ENCODE results near the gene HOXA11.

Gene HOXA11

GRCh38 chr7:27176524-27176845 lies 8.5 kb downstream of the HOXA11 start:
- TF ChIP-seq POLR2A (IDR thresholded peaks at IDR 0.05; ENCODE audit: low read length) (no peak), GATA1 (IDR thresholded peaks at IDR 0.05; ENCODE audit: low read depth, low read length) (no peak)

GRCh38 chr7:27175626-27176523 lies 9.2 kb downstream of the HOXA11 start:
- no peak for DNase-seq

More at GRCh38 chr7:27176524-27176845, 8.5 kb downstream of the HOXA11 start:
- no peak for DNase-seq

DNA sequence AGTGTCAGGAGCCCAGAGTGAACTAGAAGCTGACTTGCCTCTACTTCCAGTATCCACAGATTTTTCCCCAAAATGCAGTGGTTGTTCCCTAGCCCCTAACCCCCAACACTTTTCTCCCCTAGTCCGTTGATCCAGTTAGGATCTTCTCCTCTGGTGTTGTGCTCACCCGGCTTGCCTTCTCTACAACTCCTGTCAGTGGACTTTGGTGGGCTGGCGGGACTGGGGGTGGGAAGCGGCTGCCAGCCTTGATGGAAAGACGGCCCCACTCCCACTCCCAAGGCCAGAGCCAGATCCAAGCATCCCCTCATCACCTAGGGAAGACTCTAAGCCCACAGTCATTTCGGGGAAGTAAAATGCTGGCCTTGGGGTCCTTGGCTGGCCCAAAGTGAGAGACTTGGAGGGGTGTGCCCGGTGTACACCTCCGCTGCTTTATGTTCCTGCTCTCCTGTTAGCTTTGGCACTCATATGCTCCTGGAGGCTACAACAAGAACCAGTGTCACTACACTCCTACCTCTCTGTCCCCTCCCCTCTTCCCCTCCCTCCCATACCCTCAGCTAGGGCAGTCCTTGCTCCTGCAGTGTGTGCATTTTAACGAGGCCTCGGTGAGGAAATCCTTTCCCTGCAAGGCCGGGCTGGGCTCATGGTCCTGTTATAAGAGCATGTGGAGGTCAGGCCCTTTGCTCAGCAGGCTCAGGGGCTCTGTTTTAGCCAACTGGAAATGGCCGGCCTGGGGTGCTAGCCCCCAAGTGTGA lies 10.0 kb downstream of the HOXA11 start:
- TF ChIP-seq GATA1 (IDR thresholded peaks at IDR 0.05; ENCODE audit: low read depth, low read length) (no peak), POLR2A (IDR thresholded peaks at IDR 0.05; ENCODE audit: low read length) (no peak)
- DNase-seq: no peak

More at GRCh38 chr7:27175626-27176523, 9.2 kb downstream of the HOXA11 start:
- TF ChIP-seq POLR2A (IDR thresholded peaks at IDR 0.05; ENCODE audit: low read length): no peak
- TF ChIP-seq GATA1 (IDR thresholded peaks at IDR 0.05; ENCODE audit: low read depth, low read length): no peak

DNA sequence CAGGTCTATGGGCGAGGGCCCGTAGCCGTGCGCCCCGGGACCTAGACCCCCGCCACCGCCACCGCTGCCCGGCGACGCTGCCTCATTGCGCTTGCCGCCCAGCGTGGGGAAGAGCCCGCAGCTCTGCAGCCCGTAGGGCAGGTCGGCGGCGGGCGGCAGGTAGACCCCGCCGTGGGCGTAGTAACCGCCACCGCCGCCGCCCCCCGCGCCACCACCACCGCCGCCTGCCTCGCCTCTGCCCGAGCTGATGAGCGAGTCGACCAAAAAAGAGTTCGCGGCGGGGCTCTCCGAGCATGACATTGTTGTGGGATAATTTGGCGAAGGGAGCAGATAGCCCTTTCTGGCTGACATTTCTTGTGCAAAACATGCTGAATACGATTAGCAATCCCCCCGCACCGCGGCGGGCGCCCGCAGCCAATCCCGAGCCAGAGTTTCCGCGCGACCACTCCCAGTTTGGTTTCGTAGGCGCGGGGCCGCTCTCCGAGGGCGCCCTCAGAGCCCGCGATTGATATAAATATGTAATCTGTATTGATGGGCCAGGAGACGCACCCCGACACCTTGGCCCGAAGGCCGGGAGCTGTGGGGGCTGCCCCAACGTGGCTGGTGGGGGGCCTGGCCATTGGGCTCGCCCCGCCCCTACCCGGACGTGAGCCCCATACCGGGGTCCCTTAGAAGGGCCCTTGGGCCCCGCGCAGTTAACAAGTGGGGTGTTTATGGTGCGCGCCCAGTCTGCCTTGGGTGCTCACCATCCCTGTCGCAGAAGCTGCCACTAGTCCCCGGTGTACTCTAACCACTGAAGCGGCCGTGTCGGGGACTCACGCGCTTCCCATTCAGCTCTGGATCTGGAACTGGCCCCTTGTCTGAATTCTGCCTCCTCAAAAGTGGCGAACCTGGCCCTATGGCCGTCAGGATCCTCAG lies 10.8 kb downstream of the HOXA11 start, which contains the start of gene HOXA10:
Gene HOXA10, minus strand, starts transcription at position 365 of the 918 bp plus-strand sequence. Its CDS starts 14 bp downstream, at position 351.
- no peak for DNase-seq
- no peak for TF ChIP-seq GATA1 (IDR thresholded peaks at IDR 0.05; ENCODE audit: low read depth, low read length)
- no peak for TF ChIP-seq POLR2A (IDR thresholded peaks at IDR 0.05; ENCODE audit: low read length)

DNA sequence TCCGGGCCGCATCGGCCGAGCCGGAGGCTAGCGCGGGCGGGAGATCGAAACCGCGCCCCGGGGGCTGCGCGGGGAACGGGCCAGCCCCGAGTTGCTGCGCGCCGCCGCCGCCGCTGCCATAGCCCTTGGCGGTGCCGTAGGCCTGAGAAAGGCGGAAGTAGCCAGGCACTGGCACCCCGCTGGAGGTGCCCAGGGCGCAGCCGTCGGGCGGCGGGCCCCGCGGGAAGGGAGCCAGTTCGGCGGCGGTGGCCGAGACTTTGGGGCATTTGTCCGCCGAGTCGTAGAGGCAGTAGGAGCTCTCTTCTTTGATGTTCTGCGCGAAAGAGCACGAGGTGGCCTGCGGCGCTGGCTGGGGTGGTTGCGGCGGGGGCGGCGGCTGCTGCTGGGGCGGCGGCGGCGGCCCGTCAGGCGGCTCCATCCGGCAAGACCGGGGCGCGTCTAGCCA lies 11.5 kb downstream of the HOXA11 start:
- no peak for DNase-seq
- TF ChIP-seq POLR2A (IDR thresholded peaks at IDR 0.05; ENCODE audit: low read length) (no peak), GATA1 (IDR thresholded peaks at IDR 0.05; ENCODE audit: low read depth, low read length) (no peak)

- TF ChIP-seq POLR2A (IDR thresholded peaks at IDR 0.05; ENCODE audit: low read length) (no peak), GATA1 (IDR thresholded peaks at IDR 0.05; ENCODE audit: low read depth, low read length) (no peak)
- DNase-seq: no peak
Measured at GRCh38 chr7:27172823-27173510, 12.1 kb downstream of the HOXA11 start.

GRCh38 chr7:27172315-27172774 lies 12.7 kb downstream of the HOXA11 start:
- TF ChIP-seq POLR2A (IDR thresholded peaks at IDR 0.05; ENCODE audit: low read length) (no peak), GATA1 (IDR thresholded peaks at IDR 0.05; ENCODE audit: low read depth, low read length) (no peak)
- DNase-seq: no peak

DNA sequence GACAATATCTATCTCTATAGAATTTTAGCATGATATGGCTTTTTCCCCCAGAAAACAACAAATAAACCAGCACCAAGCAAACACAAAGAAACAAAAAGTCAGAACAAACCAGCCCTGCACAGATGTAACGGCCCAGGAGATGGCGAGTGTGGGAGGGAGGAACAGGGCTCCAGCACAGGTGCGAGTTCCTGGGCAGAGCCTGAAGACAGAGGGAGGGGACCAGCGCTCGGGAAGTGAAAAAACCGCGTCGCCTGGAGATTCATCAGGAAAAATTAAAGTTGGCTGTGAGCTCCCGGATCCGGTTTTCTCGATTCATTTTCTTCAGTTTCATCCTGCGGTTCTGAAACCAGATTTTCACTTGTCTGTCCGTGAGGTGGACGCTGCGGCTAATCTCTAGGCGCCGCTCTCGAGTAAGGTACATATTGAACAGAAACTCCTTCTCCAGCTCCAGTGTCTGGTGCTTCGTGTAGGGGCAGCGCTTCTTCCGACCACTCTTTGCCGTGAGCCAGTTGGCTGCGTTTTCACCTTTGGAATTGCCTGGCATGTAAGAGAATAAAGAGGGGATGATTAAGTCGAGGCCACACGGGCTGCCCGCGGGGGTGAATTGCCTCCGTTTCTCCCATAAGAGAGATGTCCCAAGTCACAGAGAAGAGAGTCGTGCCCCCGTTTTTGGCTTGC lies 13.3 kb downstream of the HOXA11 start:
- DNase-seq: no peak
- no peak for TF ChIP-seq GATA1 (IDR thresholded peaks at IDR 0.05; ENCODE audit: low read depth, low read length)
- no peak for TF ChIP-seq POLR2A (IDR thresholded peaks at IDR 0.05; ENCODE audit: low read length)

DNA sequence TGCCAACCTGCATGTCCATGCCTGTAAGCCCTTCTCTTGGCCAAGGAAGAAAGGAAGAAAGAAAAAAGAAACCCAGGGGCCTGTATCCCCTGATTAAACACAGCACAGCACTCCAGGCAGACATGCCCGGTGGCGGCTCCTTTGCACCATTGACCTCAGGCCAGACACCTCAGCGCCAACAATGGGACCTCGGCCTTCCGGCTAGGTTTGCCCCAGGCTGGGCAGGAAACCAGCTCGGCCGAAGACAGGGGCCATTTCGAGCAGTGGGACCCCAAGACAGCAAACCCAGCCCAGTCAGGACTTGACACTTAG lies 13.8 kb downstream of the HOXA11 start:
- no peak for DNase-seq
- no peak for TF ChIP-seq GATA1 (IDR thresholded peaks at IDR 0.05; ENCODE audit: low read depth, low read length)
- no peak for TF ChIP-seq POLR2A (IDR thresholded peaks at IDR 0.05; ENCODE audit: low read length)

- no peak for DNase-seq
- TF ChIP-seq POLR2A (IDR thresholded peaks at IDR 0.05; ENCODE audit: low read length) (no peak), GATA1 (IDR thresholded peaks at IDR 0.05; ENCODE audit: low read depth, low read length) (no peak)
Measured at GRCh38 chr7:27170426-27171324, 14.4 kb downstream of the HOXA11 start.

DNA sequence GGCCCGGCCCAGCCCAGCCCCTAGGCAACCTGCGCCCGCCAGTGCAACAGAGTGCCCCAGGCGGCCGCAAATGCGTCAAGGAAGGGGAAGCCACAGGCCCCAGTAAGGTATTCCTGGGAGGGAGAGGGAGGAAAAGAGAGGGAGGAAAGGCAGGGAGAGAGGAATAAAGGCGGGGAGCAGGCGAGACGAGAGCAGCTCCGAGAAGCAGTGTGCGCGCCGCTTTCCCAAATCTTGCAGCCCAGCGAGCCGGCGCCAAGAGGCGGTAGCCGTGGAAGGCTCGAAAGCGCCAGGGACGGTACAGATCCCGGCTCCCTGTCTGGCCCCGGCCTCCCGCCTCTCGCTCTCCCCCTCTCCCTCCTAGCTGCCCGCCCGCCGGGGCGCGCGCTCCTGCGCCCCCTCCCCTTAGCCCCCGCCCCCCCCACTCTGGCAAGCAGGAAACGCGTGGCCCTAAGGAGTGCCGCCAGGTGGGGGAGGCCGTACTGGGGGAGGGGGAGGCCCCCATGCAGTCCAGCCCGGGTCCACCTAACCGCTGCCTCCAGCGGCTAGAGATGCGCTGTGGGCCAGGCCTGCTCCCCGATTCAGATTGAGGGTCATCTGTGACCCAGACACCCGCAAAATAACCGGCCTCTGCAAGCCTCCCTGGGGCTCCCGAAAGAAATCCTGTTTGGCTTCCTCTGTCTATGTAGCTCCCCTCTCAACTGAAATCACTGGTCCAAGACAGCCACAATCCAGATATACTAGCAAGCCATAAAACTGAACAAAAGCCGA lies 15.2 kb downstream of the HOXA11 start:
- TF ChIP-seq GATA1 (IDR thresholded peaks at IDR 0.05; ENCODE audit: low read depth, low read length) (no peak), POLR2A (IDR thresholded peaks at IDR 0.05; ENCODE audit: low read length) (no peak)
- DNase-seq: no peak
